GM06990 (cell line): Measurements from ENCODE around the gene GK2.

Source experiments
- DNase-seq: peaks from one replicate; pipeline ENCODE4 v3.0.0-alpha.2; 2011; ENCODE audit not compliant: insufficient read length; ENCODE audit errors: extremely low read depth
- H3K27me3 ChIP-seq: replicated peaks from 2 replicates; pipeline ENCODE4 v1.6.0; 2011; ENCODE audit warnings: low read length; ENCODE audit not compliant: control insufficient read depth, insufficient read depth
- H3K36me3 ChIP-seq: 2 replicates; pipeline ENCODE4 v1.5.1; 2011; ENCODE audit warnings: low read length; ENCODE audit not compliant: control insufficient read depth, insufficient read depth
- H3K4me3 ChIP-seq: replicated peaks from 2 replicates; pipeline ENCODE4 v1.5.1; 2011; ENCODE audit warnings: low read depth, mild to moderate bottlenecking, control low read depth, low read length
- TF ChIP-seq, protein P1 (sequence below): IDR thresholded peaks from 2 replicates; pipeline ENCODE4 v1.5.1; 2011; ENCODE audit warnings: low read length, control low read depth, mild to moderate bottlenecking, inconsistent platforms; ENCODE audit not compliant: insufficient read depth, poor library complexity, severe bottlenecking

Gene GK2

GRCh38 chr4:79399076-79399475 is 9.0 kb downstream of the GK2 start:
- peak; percentile 25 for DNase-seq
- TF ChIP-seq, protein P1, sequence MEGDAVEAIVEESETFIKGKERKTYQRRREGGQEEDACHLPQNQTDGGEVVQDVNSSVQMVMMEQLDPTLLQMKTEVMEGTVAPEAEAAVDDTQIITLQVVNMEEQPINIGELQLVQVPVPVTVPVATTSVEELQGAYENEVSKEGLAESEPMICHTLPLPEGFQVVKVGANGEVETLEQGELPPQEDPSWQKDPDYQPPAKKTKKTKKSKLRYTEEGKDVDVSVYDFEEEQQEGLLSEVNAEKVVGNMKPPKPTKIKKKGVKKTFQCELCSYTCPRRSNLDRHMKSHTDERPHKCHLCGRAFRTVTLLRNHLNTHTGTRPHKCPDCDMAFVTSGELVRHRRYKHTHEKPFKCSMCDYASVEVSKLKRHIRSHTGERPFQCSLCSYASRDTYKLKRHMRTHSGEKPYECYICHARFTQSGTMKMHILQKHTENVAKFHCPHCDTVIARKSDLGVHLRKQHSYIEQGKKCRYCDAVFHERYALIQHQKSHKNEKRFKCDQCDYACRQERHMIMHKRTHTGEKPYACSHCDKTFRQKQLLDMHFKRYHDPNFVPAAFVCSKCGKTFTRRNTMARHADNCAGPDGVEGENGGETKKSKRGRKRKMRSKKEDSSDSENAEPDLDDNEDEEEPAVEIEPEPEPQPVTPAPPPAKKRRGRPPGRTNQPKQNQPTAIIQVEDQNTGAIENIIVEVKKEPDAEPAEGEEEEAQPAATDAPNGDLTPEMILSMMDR, result no peak
- H3K27me3 ChIP-seq, result no peaks in the 10 kb centered on the region
- no peak overlapping the region for H3K4me3 ChIP-seq
- no peaks in the 10 kb centered on the region for H3K36me3 ChIP-seq

- Histone ChIP-seq H3K36me3 (no peaks in the 10 kb centered on the region), H3K4me3 (no peak overlapping the region), H3K27me3 (no peaks in the 10 kb centered on the region)
- no peak for DNase-seq
- TF ChIP-seq, protein P1, result no peak
These were observed 10.1 kb downstream of the GK2 start for GRCh38 chr4:79397951-79398350.

- H3K27me3 ChIP-seq, result no peaks in the 10 kb centered on the region
- TF ChIP-seq, protein P1, result no peak
- DNase-seq, result no peak
- H3K36me3 ChIP-seq, result no peaks in the 10 kb centered on the region
- no peak overlapping the region for H3K4me3 ChIP-seq
These were observed 11.2 kb downstream of the GK2 start for GRCh38 chr4:79396794-79397193.

DNA sequence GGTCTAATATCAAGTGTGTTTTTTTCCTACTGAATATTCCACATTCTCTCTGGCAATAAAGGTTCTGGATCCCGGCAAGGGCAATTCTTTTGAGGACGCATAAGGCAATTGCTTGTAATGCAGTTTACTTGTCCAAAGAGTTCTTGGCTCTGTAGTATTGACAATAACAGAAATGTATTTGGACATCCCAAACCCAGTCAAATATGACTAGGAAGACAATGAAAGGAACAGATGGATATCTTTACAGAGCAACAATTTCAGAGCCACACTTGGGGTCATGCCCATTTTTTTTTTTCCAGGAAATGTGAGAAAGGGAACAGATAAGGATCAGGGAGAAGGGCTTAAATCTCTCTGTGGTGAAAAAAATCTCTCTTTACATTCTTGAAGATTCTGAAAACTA is 12.2 kb downstream of the GK2 start:
- no peaks in the 10 kb centered on the region for H3K27me3 ChIP-seq
- H3K4me3 ChIP-seq, result no peak overlapping the region
- TF ChIP-seq, protein P1, result no peak
- DNase-seq, result no peak
- no peaks in the 10 kb centered on the region for H3K36me3 ChIP-seq

GRCh38 chr4:79390890-79391289 is 17.1 kb downstream of the GK2 start:
- DNase-seq, result no peak
- no peaks in the 10 kb centered on the region for H3K36me3 ChIP-seq
- TF ChIP-seq, protein P1, result no peak
- no peaks in the 10 kb centered on the region for H3K27me3 ChIP-seq
- no peak overlapping the region for H3K4me3 ChIP-seq

- no peak overlapping the region for H3K4me3 ChIP-seq
- H3K36me3 ChIP-seq, result no peaks in the 10 kb centered on the region
- DNase-seq, result no peak
- TF ChIP-seq, protein P1, result no peak
- no peaks in the 10 kb centered on the region for H3K27me3 ChIP-seq
These were observed 22.4 kb downstream of the GK2 start for GRCh38 chr4:79385641-79386040.
